NCI-H128 (cell line): ENCODE measurements around the gene TCF4.

Source experiments
- DNase-seq: peaks from one replicate; lab custom pipeline; 2025; ENCODE audit not compliant: unreplicated experiment; lab: John Stamatoyannopoulos, UW

Gene TCF4

DNA sequence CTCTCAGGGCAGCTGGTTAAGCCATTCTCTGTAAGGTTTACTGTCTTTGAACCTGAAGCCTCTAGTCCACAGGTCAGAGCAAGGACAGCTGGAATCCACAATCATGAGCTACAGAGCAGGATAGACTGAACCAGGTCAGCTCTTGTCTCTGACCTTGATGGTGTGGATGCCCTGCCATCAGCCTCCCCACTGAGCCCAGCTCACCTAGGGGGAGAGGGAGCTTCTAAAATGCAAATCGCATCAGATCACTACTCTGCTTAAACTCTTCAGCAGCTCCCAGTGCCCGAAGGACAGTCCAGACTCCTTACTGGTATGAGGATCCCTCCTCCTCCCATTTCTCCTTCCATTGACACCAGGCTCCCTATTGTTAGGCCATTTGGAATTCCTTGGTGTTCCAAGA, 373.5 kb downstream of the TCF4 start:
- DNase-seq: no peak

DNA sequence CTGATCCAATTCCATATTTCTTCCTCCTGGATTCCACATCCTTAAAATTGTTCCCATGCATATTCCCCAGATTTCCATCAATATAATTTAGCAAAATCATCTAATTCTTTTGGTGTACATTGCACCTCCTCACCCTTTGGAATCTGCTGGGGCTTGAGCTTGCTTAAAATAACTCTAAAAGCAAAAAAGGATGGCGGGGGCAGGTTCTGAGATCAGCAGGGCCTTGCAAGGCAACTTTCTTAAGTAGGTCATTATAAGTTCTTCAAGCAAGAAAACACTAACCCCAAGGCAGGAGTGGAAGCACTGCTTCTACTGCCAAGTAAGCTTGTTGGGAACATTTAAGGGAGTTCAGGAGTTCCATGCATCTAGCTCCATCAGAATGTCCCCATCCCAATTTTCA, 374.4 kb downstream of the TCF4 start:
- DNase-seq: no peak

DNA sequence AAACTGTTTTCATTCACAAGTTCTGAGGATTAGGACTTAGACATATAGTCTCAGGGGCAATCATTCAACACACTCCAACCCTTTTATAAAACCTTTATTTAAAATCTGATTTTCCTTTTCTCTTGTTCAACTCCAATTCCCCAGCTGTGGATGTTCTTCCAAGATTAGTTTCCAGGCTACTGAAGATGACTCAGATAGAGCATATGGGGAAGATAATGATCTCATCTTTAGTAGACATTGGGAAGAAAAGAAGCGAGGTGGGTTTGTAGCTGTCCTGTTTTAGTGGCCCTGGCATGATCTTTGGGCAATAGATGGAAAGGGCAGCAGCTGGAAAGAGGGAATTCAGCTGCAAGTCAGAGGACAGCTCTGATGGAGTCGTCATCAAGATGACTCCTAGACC, 381.1 kb downstream of the TCF4 start:
- DNase-seq: no peak

GRCh38 chr18:55202232-55202917, 385.6 kb downstream of the TCF4 start:
- DNase-seq: no peak

GRCh38 chr18:55199291-55199963, 388.6 kb downstream of the TCF4 start:
- DNase-seq: no peak

DNA sequence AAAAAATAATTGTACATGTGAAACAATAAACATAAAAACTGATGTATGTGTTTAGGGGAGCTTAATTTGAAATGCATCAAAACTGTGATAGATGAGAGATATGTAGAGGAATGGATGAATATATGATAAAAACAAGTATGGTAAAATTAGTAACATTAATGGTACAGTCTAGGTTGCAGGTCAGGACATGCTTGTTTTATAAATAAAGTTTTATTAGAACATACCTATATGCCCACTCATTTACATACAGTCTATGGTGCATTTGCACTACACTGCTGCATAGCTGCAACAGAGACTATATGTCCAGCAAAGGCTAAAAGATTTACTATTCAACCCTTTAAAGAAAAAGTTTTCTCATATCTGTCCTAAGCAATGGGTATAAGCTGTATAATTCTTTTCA, 392.1 kb downstream of the TCF4 start:
- DNase-seq: no peak

- DNase-seq: no peak
Observed at GRCh38 chr18:55189972-55190371, 398.0 kb downstream of the TCF4 start.

- DNase-seq: no peak
Observed at GRCh38 chr18:55186588-55186987, 401.4 kb downstream of the TCF4 start.

DNA sequence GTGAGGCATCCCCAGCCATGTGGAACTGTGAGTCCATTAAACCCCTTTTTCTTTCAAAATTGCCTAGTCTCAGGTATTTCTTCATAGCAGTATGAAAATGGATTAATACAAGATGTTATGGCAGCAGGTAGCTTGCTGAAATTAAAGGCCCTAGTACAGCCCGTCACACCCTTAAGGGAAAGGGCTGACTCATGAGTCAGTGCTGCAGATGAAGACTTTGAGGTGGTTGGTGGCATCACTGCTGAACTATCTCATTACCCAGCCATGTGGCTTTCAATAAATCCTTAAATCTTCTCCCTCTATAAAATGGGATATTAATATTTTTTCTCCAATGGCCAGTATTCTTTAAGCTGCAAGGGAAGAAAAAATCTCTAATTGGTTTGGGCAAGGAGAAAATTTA, 402.6 kb downstream of the TCF4 start:
- DNase-seq: no peak

DNA sequence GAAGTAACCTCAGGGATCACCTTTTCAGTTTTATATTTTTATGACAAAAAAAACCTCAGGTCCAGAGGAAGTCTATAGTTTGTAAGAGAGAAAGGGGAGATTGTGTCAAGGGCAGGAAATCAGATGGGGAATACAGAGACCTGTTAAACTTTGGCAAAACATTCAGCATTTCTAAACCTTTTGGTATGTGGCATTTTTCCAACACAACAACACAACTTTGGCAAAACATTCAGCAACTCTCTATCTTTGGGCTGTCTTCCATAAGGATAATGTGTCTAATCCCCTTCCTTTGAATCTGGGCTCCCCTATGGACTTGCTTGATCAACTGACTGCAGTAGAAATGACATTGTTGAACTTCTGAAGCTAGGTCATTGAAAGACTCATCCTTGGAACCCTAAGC, 408.2 kb downstream of the TCF4 start:
- no peak for DNase-seq

DNA sequence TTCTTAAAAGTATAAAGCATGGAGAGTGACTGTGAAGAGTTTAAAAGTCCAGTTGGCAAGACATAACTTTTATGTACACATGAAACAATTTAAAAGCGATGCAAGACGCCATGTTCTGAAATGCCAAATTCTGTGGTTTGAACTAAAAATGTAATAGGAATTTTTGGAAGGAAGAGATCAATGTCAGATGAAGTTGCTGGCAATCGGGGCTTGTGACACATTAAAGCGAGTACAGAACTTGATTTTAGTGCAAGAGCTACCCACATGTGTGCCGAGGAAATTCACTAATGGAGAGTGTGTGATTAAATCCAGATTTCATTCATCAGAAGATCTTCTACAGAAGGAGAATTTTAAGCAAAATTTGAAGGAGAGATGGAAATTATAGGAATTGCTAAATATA, 408.6 kb downstream of the TCF4 start:
- DNase-seq: no peak

DNA sequence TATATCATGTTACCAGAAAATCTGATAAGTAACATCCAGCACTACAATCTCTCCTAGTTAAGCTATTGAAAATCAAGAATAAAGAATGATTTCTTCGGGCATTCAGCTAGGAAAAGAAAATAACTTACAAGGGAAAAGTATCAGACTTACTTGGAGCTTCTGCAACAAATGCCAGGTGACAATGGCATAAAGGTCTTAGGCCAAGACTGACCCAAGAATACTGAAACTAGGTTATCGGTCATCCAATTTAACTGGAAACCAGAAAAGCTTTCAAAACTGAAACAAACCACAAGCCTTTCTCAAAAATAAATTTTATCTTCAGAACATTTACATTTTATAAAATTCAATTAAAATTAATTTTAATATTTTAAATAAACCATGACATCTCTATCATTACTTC, 414.7 kb downstream of the TCF4 start:
- no peak for DNase-seq
